B cell (primary cell): ENCODE measurements around the gene GDF7.

Source experiments
- CTCF ChIP-seq: fragments of 200-600 bp; IDR thresholded peaks from one replicate; pipeline ENCODE4 v1.8.0; 2022; ENCODE audit warnings: antibody characterized with exemption, mild to moderate bottlenecking
- EZH2 ChIP-seq: IDR thresholded peaks from 2 replicates; pipeline ENCODE4 v1.6.1; 2012; ENCODE audit warnings: borderline replicate concordance, low read depth, mild to moderate bottlenecking, moderate library complexity, low read length; ENCODE audit not compliant: insufficient read depth, poor library complexity, severe bottlenecking

GRCh38 chr2:20624884-20625485, 42.0 kb upstream of the GDF7 start:
- no peak for TF ChIP-seq CTCF
- no peak for TF ChIP-seq EZH2
